ENCODE measurements around the gene SOD3. TPM values are rescaled to one million over a fixed set of nuclear protein-coding genes. Genes with fewer than 3 reads are reported as not detected.

The SOD3 gene
- total and polyA plus RNA-seq, 2 of the 4 experiments (the other 2 are of a cell fraction): 0.36 to 5.8 TPM

DNA sequence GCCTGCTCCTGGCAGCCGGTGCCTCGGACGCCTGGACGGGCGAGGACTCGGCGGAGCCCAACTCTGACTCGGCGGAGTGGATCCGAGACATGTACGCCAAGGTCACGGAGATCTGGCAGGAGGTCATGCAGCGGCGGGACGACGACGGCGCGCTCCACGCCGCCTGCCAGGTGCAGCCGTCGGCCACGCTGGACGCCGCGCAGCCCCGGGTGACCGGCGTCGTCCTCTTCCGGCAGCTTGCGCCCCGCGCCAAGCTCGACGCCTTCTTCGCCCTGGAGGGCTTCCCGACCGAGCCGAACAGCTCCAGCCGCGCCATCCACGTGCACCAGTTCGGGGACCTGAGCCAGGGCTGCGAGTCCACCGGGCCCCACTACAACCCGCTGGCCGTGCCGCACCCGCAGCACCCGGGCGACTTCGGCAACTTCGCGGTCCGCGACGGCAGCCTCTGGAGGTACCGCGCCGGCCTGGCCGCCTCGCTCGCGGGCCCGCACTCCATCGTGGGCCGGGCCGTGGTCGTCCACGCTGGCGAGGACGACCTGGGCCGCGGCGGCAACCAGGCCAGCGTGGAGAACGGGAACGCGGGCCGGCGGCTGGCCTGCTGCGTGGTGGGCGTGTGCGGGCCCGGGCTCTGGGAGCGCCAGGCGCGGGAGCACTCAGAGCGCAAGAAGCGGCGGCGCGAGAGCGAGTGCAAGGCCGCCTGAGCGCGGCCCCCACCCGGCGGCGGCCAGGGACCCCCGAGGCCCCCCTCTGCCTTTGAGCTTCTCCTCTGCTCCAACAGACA lies 4.4 kb downstream of the SOD3 start:
- Histone ChIP-seq H2BK15ac (ENCODE audit: low read depth, low read length) (no peak overlapping the region), H2AK9ac (replicated peaks; ENCODE audit: low read depth, low read length, poor library complexity) (no peak overlapping the region), H3K79me1 (ENCODE audit: low read depth in 1 of 2, low read length in 2 of 2) (no peaks in the 10 kb centered on the region), H3K4me2 (ENCODE audit: low read depth, low read length) (no peak overlapping the region), H2BK5ac (ENCODE audit: low read depth, low read length, poor library complexity, severe bottlenecking) (no peak overlapping the region), H3K27me3 (ENCODE audit: control insufficient read depth, insufficient read depth, low read length) (no peaks in the 10 kb centered on the region; the same call in 1 of the 2 replicates), H3K14ac (replicated peaks; ENCODE audit: low read depth, low read length) (no peak overlapping the region), H3K56ac (ENCODE audit: extremely low read depth, insufficient read depth, low read length) (no peak overlapping the region), H3K4ac (ENCODE audit: low read depth, low read length) (no peak overlapping the region), H3K9me3 (ENCODE audit: control insufficient read depth, insufficient read depth, low read length) (no peaks in the 10 kb centered on the region), H3K27ac (ENCODE audit: insufficient read depth, low read length) (no peak overlapping the region), H3K18ac (ENCODE audit: low read depth, low read length) (no peak overlapping the region), H2AFZ (replicated peaks; ENCODE audit: low read length, poor library complexity) (peak overlapping the region; percentile 43), H3K4me3 (ENCODE audit: insufficient read depth, low read depth, low read length) (no peak overlapping the region), H4K91ac (ENCODE audit: insufficient read depth, low read depth, low read length) (no peak overlapping the region), H4K8ac (ENCODE audit: low read depth in 2 of 2, low read length in 2 of 2) (no peak overlapping the region), H2BK20ac (ENCODE audit: low read depth, low read length) (no peak overlapping the region), H2AK5ac (ENCODE audit: low read depth, low read length) (no peak overlapping the region), H3K36me3 (ENCODE audit: control insufficient read depth, insufficient read depth, low read length) (no peaks in the 10 kb centered on the region; the same call in 1 of the 2 replicates), H4K5ac (ENCODE audit: low read depth, low read length) (no peak overlapping the region), H3K9ac (ENCODE audit: low read depth, low read length) (no peak overlapping the region), H3K23ac (ENCODE audit: low read depth, low read length) (no peak overlapping the region), H3K4me1 (ENCODE audit: control insufficient read depth, insufficient read depth, low read length) (peaks cover 10% of the 10 kb centered on the region), H4K20me1 (ENCODE audit: insufficient read depth, low read length) (no peaks in the 10 kb centered on the region), H2BK120ac (ENCODE audit: low read depth, low read length) (no peak overlapping the region), H3K9me1 (ENCODE audit: insufficient read depth, low read length) (peaks cover 9% of the 10 kb centered on the region)
- dilution Hi-C loops (cut with HindIII; ENCODE audit: low sequenced_read_pairs, unreplicated experiment): no loop called here
- WGBS, 2 experiments (ENCODE audit: extremely low coverage in 2 of 2, insufficient read length in 1 of 2): 47% methylated on average over 44 of the region's 103 CpGs; no CpG with 5 or more reads in 1 of the 2 experiments
- ChIA-PET CTCF (no interaction called here), POLR2A (ENCODE audit: unreplicated experiment) (no interaction called here)
- ATAC-seq (ENCODE audit: low read depth): no peak
- intact Hi-C loops (cut with micrococcal nuclease): loop anchor here (10.0 kb wide), 1 partner anchor 325 kb away; no protein-coding TSS in a partner anchor
- no peak for DNase-seq
- no TSS peak for BruUV-seq (replicated peaks)
- in situ Hi-C loops (cut with MboI; ENCODE audit: low sequenced_read_pairs): no loop called here
- TF ChIP-seq MAZ (IDR thresholded peaks at IDR 0.05; ENCODE audit: borderline replicate concordance, low read depth, low read length): no peak
- TF ChIP-seq, protein P1, sequence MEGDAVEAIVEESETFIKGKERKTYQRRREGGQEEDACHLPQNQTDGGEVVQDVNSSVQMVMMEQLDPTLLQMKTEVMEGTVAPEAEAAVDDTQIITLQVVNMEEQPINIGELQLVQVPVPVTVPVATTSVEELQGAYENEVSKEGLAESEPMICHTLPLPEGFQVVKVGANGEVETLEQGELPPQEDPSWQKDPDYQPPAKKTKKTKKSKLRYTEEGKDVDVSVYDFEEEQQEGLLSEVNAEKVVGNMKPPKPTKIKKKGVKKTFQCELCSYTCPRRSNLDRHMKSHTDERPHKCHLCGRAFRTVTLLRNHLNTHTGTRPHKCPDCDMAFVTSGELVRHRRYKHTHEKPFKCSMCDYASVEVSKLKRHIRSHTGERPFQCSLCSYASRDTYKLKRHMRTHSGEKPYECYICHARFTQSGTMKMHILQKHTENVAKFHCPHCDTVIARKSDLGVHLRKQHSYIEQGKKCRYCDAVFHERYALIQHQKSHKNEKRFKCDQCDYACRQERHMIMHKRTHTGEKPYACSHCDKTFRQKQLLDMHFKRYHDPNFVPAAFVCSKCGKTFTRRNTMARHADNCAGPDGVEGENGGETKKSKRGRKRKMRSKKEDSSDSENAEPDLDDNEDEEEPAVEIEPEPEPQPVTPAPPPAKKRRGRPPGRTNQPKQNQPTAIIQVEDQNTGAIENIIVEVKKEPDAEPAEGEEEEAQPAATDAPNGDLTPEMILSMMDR (conservative IDR thresholded peaks at IDR 0.05; ENCODE audit: low read depth, low read length): no peak
- no peak for TF ChIP-seq USF2 (IDR thresholded peaks at IDR 0.05; ENCODE audit: low read depth, low read length)
- TF ChIP-seq RFX5 (IDR thresholded peaks at IDR 0.05; ENCODE audit: low read depth, low read length): no peak
- TF ChIP-seq POLR2A (IDR thresholded peaks at IDR 0.05; ENCODE audit: low read depth, low read length): no peak
- TF ChIP-seq MXI1 (IDR thresholded peaks at IDR 0.05; ENCODE audit: borderline replicate concordance, low read depth, low read length): no peak
- TF ChIP-seq NFE2L2 (IDR thresholded peaks at IDR 0.05; ENCODE audit: low read depth, low read length): no peak
- TF ChIP-seq FOS (IDR thresholded peaks at IDR 0.05; ENCODE audit: low read depth, low read length): no peak
- no peak for TF ChIP-seq CHD1 (IDR thresholded peaks at IDR 0.05; ENCODE audit: low read depth, low read length)
- TF ChIP-seq, protein P2, sequence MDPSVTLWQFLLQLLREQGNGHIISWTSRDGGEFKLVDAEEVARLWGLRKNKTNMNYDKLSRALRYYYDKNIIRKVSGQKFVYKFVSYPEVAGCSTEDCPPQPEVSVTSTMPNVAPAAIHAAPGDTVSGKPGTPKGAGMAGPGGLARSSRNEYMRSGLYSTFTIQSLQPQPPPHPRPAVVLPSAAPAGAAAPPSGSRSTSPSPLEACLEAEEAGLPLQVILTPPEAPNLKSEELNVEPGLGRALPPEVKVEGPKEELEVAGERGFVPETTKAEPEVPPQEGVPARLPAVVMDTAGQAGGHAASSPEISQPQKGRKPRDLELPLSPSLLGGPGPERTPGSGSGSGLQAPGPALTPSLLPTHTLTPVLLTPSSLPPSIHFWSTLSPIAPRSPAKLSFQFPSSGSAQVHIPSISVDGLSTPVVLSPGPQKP (IDR thresholded peaks at IDR 0.05; ENCODE audit: borderline replicate concordance, low read depth, low read length): no peak
- no peak for TF ChIP-seq CEBPB (IDR thresholded peaks at IDR 0.05; ENCODE audit: low read depth, low read length)
- TF ChIP-seq RAD21 (IDR thresholded peaks at IDR 0.05; ENCODE audit: low read length): no peak
- TF ChIP-seq MAFK (IDR thresholded peaks at IDR 0.05; ENCODE audit: low read depth, low read length): no peak
- no peak for TF ChIP-seq BHLHE40 (IDR thresholded peaks at IDR 0.05; ENCODE audit: low read depth, low read length)
- TF ChIP-seq RCOR1 (IDR thresholded peaks at IDR 0.05; ENCODE audit: insufficient replicate concordance, low read length): no peak
